ENCODE results near the gene CDKN2A.

CDKN2A gene

DNA sequence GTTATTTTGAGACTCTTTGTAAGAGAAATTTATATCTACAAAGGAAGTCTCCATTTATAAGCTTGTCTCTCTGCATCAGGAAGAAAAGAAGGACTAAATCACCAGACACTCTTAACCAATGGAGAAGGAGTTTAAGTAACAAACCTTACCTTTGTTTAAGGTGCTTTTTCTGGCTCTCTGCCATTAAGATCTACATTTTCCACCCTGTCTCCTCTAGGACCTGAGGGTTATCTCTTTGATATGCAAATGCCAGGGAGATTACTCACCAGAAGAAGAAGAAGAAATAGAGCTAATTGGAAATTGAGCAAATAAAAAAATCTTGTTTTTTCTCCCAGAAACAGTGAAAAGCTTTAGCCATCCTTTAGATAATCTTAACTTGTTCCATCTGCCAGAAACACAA, 60.9 kb downstream of the CDKN2A start:
- Histone ChIP-seq H3K27ac (ENCODE audit: low read depth, low read length) (no peak overlapping the region), H3K4me3 (ENCODE audit: insufficient read depth, low read length, poor library complexity, severe bottlenecking) (no peak overlapping the region), H2AFZ (ENCODE audit: low read depth, low read length, severe bottlenecking) (no peak overlapping the region), H4K20me1 (ENCODE audit: low read depth, low read length) (no peaks in the 10 kb centered on the region), H3K79me2 (ENCODE audit: insufficient read depth, low read length) (no peaks in the 10 kb centered on the region), H3K36me3 (ENCODE audit: low read length) (no peaks in the 10 kb centered on the region), H3K9me2 (replicated peaks; ENCODE audit: insufficient read depth, low read length) (0 out of 2 replicates have a peak, but pooled peaks cover 4% of the 10 kb centered on the region), H3K27me3 (ENCODE audit: low read length) (no peaks in the 10 kb centered on the region), H3K9ac (ENCODE audit: low read length) (no peak overlapping the region), H3F3A (ENCODE audit: insufficient read depth) (no peaks in the 10 kb centered on the region), H3K9me3 (ENCODE audit: insufficient read depth, low read length) (no peaks in the 10 kb centered on the region), H3K4me2 (ENCODE audit: low read depth, low read length, poor library complexity, severe bottlenecking) (no peak overlapping the region)
- TF ChIP-seq, protein P1, sequence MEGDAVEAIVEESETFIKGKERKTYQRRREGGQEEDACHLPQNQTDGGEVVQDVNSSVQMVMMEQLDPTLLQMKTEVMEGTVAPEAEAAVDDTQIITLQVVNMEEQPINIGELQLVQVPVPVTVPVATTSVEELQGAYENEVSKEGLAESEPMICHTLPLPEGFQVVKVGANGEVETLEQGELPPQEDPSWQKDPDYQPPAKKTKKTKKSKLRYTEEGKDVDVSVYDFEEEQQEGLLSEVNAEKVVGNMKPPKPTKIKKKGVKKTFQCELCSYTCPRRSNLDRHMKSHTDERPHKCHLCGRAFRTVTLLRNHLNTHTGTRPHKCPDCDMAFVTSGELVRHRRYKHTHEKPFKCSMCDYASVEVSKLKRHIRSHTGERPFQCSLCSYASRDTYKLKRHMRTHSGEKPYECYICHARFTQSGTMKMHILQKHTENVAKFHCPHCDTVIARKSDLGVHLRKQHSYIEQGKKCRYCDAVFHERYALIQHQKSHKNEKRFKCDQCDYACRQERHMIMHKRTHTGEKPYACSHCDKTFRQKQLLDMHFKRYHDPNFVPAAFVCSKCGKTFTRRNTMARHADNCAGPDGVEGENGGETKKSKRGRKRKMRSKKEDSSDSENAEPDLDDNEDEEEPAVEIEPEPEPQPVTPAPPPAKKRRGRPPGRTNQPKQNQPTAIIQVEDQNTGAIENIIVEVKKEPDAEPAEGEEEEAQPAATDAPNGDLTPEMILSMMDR (IDR thresholded peaks at IDR 0.05; ENCODE audit: insufficient read depth, low read length, poor library complexity, severe bottlenecking) = no peak
- no peak for TF ChIP-seq EZH2phosphoT487 (conservative IDR thresholded peaks at IDR 0.05; ENCODE audit: low read length)

DNA sequence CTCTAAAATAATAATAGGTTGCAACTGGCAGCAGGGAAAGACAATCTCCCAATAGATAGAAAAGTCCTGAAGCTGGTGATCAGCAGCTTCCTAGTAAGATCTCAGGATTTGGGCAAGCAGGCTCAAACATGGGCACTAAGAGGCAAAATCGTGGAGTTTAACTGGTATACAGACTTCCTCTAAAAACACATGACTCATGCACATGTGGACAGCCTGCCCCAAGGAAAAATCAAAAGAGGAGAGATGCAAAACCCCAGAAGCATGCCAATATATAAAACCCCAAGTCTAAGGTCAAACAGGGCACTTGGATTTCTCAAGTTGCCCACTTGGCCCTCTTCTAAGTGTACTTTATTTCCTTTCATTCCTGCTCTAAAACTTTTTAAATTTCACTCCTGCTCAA, 62.8 kb downstream of the CDKN2A start:
- no peak overlapping the region for H2AFZ ChIP-seq (ENCODE audit: low read depth, low read length, severe bottlenecking)

DNA sequence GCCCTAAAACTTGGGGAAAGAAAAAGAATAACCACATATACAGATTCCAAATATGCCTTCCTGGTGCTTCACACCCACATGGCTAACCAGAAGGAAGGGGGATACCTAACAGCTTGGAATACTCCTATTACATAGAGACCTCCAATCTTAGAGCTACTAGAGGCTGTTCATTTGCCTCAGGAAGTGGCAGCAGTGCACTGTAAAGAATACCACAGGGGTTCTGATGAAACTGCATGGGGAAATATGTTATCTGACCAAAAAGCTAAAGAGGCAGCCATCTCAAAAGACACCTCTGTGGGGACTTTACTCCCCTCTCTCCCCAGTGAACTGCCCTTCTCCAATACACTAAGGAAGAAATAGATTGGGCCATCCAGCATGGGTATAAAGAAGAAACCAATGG, 66.4 kb downstream of the CDKN2A start:
- Histone ChIP-seq H3K27ac (ENCODE audit: low read depth, low read length) (no peak overlapping the region), H3K4me3 (ENCODE audit: insufficient read depth, low read length, poor library complexity, severe bottlenecking) (no peak overlapping the region), H3K9me2 (replicated peaks; ENCODE audit: insufficient read depth, low read length) (0 out of 2 replicates have a peak, but pooled peaks cover 4% of the 10 kb centered on the region), H3K79me2 (ENCODE audit: insufficient read depth, low read length) (no peaks in the 10 kb centered on the region), H3K9ac (ENCODE audit: low read length) (no peak overlapping the region), H3K9me3 (ENCODE audit: insufficient read depth, low read length) (no peaks in the 10 kb centered on the region), H3F3A (ENCODE audit: insufficient read depth) (no peaks in the 10 kb centered on the region), H3K27me3 (ENCODE audit: low read length) (no peaks in the 10 kb centered on the region), H4K20me1 (ENCODE audit: low read depth, low read length) (no peaks in the 10 kb centered on the region), H3K36me3 (ENCODE audit: low read length) (no peaks in the 10 kb centered on the region), H3K4me2 (ENCODE audit: low read depth, low read length, poor library complexity, severe bottlenecking) (no peak overlapping the region), H2AFZ (ENCODE audit: low read depth, low read length, severe bottlenecking) (no peak overlapping the region)
- TF ChIP-seq, protein P1 (IDR thresholded peaks at IDR 0.05; ENCODE audit: insufficient read depth, low read length, poor library complexity, severe bottlenecking) = no peak
- TF ChIP-seq EZH2phosphoT487 (conservative IDR thresholded peaks at IDR 0.05; ENCODE audit: low read length) = no peak

More for the DNA sequence above, 62.8 kb downstream of the CDKN2A start:
- Histone ChIP-seq H3K4me2 (ENCODE audit: low read depth, low read length, poor library complexity, severe bottlenecking) (no peak overlapping the region), H3K79me2 (ENCODE audit: insufficient read depth, low read length) (no peaks in the 10 kb centered on the region), H3K27me3 (ENCODE audit: low read length) (no peaks in the 10 kb centered on the region), H3F3A (ENCODE audit: insufficient read depth) (no peaks in the 10 kb centered on the region), H4K20me1 (ENCODE audit: low read depth, low read length) (no peaks in the 10 kb centered on the region), H3K9ac (ENCODE audit: low read length) (no peak overlapping the region), H3K27ac (ENCODE audit: low read depth, low read length) (no peak overlapping the region), H3K9me3 (ENCODE audit: insufficient read depth, low read length) (no peaks in the 10 kb centered on the region), H3K9me2 (replicated peaks; ENCODE audit: insufficient read depth, low read length) (0 out of 2 replicates have a peak, but pooled peaks cover 4% of the 10 kb centered on the region), H3K4me3 (ENCODE audit: insufficient read depth, low read length, poor library complexity, severe bottlenecking) (no peak overlapping the region), H3K36me3 (ENCODE audit: low read length) (no peaks in the 10 kb centered on the region)
- TF ChIP-seq, protein P1 (IDR thresholded peaks at IDR 0.05; ENCODE audit: insufficient read depth, low read length, poor library complexity, severe bottlenecking) = no peak
- no peak for TF ChIP-seq EZH2phosphoT487 (conservative IDR thresholded peaks at IDR 0.05; ENCODE audit: low read length)
